HG03097 (cell line): ENCODE results near the gene NPAS3.

Experiments
- ATAC-seq: cut with Tn5 transposase; IDR thresholded peaks from one replicate; pipeline ENCODE4 v1.9.1; 2021; ENCODE audit not compliant: unreplicated experiment, low FRiP score

Gene NPAS3

GRCh38 chr14:33150666-33151428 lies 212.2 kb downstream of the NPAS3 start:
- no peak for ATAC-seq

GRCh38 chr14:33163109-33163508 lies 224.4 kb downstream of the NPAS3 start:
- ATAC-seq: no peak

- ATAC-seq: no peak
Measured at GRCh38 chr14:33163600-33163999, 224.9 kb downstream of the NPAS3 start.

GRCh38 chr14:33165144-33165925 lies 226.7 kb downstream of the NPAS3 start:
- no peak for ATAC-seq

- ATAC-seq: no peak
Measured at GRCh38 chr14:33165926-33166289, 227.2 kb downstream of the NPAS3 start.

- no peak for ATAC-seq
Measured at GRCh38 chr14:33175951-33176350, 237.3 kb downstream of the NPAS3 start.

GRCh38 chr14:33184587-33184986 lies 245.9 kb downstream of the NPAS3 start:
- no peak for ATAC-seq

GRCh38 chr14:33186656-33187055 lies 248.0 kb downstream of the NPAS3 start:
- ATAC-seq: no peak

GRCh38 chr14:33188880-33189279 lies 250.2 kb downstream of the NPAS3 start:
- no peak for ATAC-seq

- no peak for ATAC-seq
Measured at GRCh38 chr14:33191855-33192254, 253.2 kb downstream of the NPAS3 start.

- ATAC-seq: no peak
Measured at GRCh38 chr14:33194551-33194950, 255.9 kb downstream of the NPAS3 start.

GRCh38 chr14:33198684-33199083 lies 260.0 kb downstream of the NPAS3 start:
- ATAC-seq: no peak

- no peak for ATAC-seq
Measured at GRCh38 chr14:33201116-33201515, 262.4 kb downstream of the NPAS3 start.

GRCh38 chr14:33206981-33207380 lies 268.3 kb downstream of the NPAS3 start:
- no peak for ATAC-seq

- ATAC-seq: no peak
Measured at GRCh38 chr14:33207467-33208017, 268.9 kb downstream of the NPAS3 start.

GRCh38 chr14:33210311-33210710 lies 271.6 kb downstream of the NPAS3 start:
- ATAC-seq: no peak

GRCh38 chr14:33218026-33218425 lies 279.3 kb downstream of the NPAS3 start:
- no peak for ATAC-seq

- ATAC-seq: no peak
Measured at GRCh38 chr14:33219957-33220356, 281.3 kb downstream of the NPAS3 start.

- ATAC-seq: no peak
Measured at GRCh38 chr14:33229269-33229929, 290.7 kb downstream of the NPAS3 start.

- ATAC-seq: no peak
Measured at GRCh38 chr14:33230021-33230420, 291.3 kb downstream of the NPAS3 start.

GRCh38 chr14:33232031-33232430 lies 293.4 kb downstream of the NPAS3 start:
- no peak for ATAC-seq
